ENCODE data around the gene EPHA8.

- TF ChIP-seq CTCF (conservative IDR thresholded peaks at IDR 0.05 in 1 of 2, IDR thresholded peaks at IDR 0.05 in 1 of 2; ENCODE audit: extremely low read depth in 1 of 2, insufficient read depth in 1 of 2, low read depth in 1 of 2, low read length in 2 of 2) (no peak), EZH2 (IDR thresholded peaks at IDR 0.05; ENCODE audit: borderline replicate concordance, low read length) (no peak)
Measured at GRCh38 chr1:22531251-22531650, 32.0 kb upstream of the EPHA8 start.
